ENCODE results near the gene RBCK1. TPM values are rescaled to one million over a fixed set of nuclear protein-coding genes. Genes with fewer than 3 reads are reported as not detected.

Gene RBCK1
- total RNA-seq, 4 donors from 2014 or later = 133 to 254 (median 154) TPM

DNA sequence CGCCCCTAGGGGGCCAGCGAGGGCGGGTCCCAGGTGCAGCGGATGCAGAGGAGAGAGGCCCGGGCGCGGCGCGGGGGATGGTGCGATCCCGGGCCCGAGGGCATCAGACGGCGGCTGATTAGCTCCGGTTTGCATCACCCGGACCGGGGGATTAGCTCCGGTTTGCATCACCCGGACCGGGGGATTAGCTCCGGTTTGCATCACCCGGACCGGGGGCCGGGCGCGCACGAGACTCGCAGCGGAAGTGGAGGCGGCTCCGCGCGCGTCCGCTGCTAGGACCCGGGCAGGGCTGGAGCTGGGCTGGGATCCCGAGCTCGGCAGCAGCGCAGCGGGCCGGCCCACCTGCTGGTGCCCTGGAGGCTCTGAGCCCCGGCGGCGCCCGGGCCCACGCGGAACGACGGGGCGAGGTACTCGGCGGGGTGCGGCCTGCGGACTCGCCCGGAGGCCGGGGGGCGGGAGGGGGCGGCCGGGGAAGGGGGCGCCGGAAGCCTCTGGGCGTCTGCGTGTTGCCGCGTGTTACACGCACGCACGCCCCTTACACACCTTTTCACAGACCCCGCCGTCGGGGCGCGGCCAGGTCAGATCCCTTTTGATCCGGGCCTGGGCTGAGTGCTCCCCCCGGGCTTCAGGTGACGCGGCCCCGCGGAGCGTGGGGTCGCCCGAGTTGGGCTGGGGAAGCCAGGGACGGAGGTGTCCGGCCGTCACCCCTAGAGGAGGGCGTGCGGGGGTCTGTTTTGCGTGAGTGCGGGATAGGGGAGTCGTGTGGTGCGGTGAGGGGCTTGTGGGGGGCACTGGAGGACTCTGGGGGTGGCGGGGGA is 27.1 kb upstream of the RBCK1 start:
- TF ChIP-seq POLR2A (IDR thresholded peaks at IDR 0.05) = peak in 1 of 2 donors; percentile 14
- TF ChIP-seq, protein P1, sequence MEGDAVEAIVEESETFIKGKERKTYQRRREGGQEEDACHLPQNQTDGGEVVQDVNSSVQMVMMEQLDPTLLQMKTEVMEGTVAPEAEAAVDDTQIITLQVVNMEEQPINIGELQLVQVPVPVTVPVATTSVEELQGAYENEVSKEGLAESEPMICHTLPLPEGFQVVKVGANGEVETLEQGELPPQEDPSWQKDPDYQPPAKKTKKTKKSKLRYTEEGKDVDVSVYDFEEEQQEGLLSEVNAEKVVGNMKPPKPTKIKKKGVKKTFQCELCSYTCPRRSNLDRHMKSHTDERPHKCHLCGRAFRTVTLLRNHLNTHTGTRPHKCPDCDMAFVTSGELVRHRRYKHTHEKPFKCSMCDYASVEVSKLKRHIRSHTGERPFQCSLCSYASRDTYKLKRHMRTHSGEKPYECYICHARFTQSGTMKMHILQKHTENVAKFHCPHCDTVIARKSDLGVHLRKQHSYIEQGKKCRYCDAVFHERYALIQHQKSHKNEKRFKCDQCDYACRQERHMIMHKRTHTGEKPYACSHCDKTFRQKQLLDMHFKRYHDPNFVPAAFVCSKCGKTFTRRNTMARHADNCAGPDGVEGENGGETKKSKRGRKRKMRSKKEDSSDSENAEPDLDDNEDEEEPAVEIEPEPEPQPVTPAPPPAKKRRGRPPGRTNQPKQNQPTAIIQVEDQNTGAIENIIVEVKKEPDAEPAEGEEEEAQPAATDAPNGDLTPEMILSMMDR (IDR thresholded peaks at IDR 0.05) = no peak
- Histone ChIP-seq H3K4me1 (no peaks in the 10 kb centered on the region), H3K27me3 (no peaks in the 10 kb centered on the region), H3K36me3 (no peaks in the 10 kb centered on the region), H3K9me3 (no peaks in the 10 kb centered on the region), H3K4me3 (peak overlapping the region; percentile 74 to 89 (median 82)), H3K27ac (peak overlapping the region; percentile 74 to 91 (median 80))
- DNase-seq = peak; percentile 69 to 78 (median 74)

DNA sequence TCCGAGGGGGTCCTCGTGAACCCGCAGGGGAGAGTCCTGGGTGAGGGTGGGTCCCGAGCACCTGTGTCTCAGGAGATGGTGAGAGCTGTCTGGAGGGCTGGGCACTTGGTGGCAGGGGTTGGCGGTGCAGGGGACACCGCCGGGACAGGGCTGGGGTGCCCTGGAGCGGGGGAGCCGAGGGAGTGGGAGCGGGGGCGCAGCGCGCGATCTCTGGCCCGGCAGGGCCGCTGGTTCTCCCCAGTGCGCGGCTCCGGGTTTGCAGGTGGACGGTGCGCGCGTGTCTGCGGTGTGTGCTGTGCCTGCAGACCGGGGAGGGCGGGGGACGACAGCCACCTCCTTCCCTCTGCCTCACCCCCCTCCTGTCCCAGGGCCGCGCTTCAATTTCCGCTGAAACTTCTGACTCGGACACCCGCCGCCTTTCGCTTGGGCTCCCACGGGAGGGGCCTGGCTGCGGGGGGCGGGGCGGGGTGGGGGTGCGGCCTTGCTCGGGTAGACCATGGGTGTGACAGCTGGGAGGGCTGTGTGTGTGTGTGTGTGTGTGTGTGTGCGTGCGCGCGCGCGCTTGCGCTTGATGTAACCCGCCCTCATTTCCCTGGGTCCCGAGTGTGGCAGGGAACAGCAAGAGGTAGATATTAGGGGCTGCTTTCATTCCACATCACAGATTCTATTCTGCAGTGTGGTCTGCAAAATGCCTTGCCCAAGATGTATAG is 26.4 kb upstream of the RBCK1 start:
- H3K4me1 ChIP-seq = no peaks in the 10 kb centered on the region
- peak overlapping the region; percentile 74 to 91 (median 80) for H3K27ac ChIP-seq

DNA sequence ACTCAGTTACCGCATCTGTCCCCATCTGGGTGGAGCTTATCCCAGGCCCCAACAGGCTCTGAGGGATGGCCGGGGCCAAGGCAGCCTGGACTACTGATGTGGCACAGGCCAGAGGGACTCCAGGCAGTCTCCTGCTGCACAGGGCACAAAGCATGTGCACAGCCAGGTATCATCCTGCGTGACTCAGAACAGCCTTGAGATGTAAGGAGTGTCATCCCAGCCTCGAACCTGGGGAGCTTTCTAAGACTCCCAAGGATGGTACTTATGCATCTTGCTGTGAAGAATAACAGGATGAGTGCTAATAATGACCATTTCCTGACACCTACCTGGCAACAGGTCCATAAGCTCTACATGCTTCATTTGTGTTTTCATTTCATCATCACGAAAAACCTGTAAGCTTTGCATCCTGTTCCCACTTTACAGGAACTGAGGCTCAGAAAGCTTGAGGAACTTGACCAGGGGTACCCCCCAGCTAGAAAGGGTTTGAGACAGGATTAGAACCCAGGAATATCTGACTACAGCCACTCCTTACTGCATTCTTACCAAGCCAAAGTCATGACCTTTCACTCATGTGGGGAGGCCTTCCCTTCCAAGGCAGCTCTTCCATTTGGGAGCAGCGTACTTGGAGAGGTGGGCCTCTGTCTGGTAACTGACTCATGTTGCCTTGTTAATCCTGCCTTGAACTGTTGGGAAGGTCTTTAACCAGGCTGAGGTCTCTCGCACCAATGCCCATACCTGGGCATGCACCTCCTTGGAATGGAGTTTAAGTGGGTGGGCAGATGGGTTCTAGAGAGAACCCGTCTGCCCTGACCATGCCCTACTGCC is 25.6 kb upstream of the RBCK1 start:
- Histone ChIP-seq H3K4me3 (peak overlapping the region in 3 of 4 donors; percentile 74 to 89 (median 86)), H3K36me3 (no peaks in the 10 kb centered on the region), H3K27ac (peak overlapping the region in 3 of 4 donors; percentile 74 to 91 (median 86)), H3K27me3 (no peaks in the 10 kb centered on the region), H3K4me1 (no peaks in the 10 kb centered on the region), H3K9me3 (no peaks in the 10 kb centered on the region)
- TF ChIP-seq, protein P1 (IDR thresholded peaks at IDR 0.05) = no peak
- no peak for TF ChIP-seq POLR2A (IDR thresholded peaks at IDR 0.05)
- no peak for DNase-seq

More for the DNA sequence above, 26.4 kb upstream of the RBCK1 start:
- H3K27me3 ChIP-seq = no peaks in the 10 kb centered on the region
- TF ChIP-seq, protein P1 (IDR thresholded peaks at IDR 0.05) = peak in 1 of 6 experiments; percentile 5
- peak; percentile 35 to 62 for TF ChIP-seq POLR2A (IDR thresholded peaks at IDR 0.05)
- H3K9me3 ChIP-seq = no peaks in the 10 kb centered on the region
- no peaks in the 10 kb centered on the region for H3K36me3 ChIP-seq
- peak overlapping the region; percentile 74 to 89 (median 82) for H3K4me3 ChIP-seq
- peak; percentile 90 to 94 (median 90) for DNase-seq

DNA sequence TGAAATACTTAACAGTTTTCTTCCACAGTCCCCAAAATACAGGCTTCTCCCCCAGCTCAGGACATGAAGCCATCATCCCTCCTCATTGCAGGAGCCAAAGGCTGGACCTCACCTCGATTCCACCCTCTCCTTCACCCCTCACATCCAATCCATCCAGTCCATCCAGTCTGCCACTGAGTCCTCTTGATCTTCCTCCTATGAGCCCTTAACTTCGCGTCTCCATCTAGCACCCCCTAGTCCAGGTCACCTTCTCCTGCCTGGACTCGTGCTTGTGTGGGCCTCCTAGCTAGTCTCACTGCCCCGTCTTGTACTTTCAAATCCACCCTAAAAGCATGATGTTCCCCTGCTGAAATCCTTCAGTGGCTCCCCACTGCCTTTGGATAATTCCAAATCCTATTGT is 24.2 kb upstream of the RBCK1 start:
- no peak overlapping the region for H3K4me3 ChIP-seq
- no peaks in the 10 kb centered on the region for H3K27me3 ChIP-seq
- H3K4me1 ChIP-seq = no peaks in the 10 kb centered on the region
- TF ChIP-seq, protein P1 (IDR thresholded peaks at IDR 0.05) = no peak
- no peak for TF ChIP-seq POLR2A (IDR thresholded peaks at IDR 0.05)
- no peaks in the 10 kb centered on the region for H3K9me3 ChIP-seq
- H3K36me3 ChIP-seq = peaks cover 0 to 14% (median 0%) of the 10 kb centered on the region in 3 donors
- no peak for DNase-seq
- no peak overlapping the region for H3K27ac ChIP-seq

DNA sequence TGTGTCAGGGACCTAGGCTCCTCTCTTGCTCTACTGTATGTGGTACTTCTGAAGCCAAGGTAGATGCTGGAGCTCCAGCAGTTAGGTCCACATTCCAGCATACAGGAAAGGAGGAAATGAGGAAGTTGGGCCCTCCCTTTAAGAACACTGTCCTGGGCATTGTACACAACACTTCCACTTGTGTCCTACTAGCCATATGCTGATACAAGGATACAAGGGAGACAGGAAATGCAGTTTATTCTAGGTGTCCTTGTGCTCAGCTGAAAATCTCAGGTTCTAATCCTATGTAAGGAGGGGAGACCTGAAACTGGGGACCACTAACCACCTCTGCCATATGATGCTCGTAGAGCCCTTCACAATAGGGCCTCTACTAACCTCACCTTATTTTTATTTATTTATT is 23.4 kb upstream of the RBCK1 start:
- H3K36me3 ChIP-seq = peaks cover 0 to 22% (median 0%) of the 10 kb centered on the region in 3 donors
- no peaks in the 10 kb centered on the region for H3K27me3 ChIP-seq
- H3K9me3 ChIP-seq = no peaks in the 10 kb centered on the region
- DNase-seq = no peak
- no peak for TF ChIP-seq POLR2A (IDR thresholded peaks at IDR 0.05)
- TF ChIP-seq, protein P1 (IDR thresholded peaks at IDR 0.05) = no peak
- H3K4me1 ChIP-seq = no peaks in the 10 kb centered on the region
- peak overlapping the region in 1 of 4 donors; percentile 7 for H3K27ac ChIP-seq
- H3K4me3 ChIP-seq = no peak overlapping the region
